ENCODE results near the gene ITGB1.

Gene ITGB1

DNA sequence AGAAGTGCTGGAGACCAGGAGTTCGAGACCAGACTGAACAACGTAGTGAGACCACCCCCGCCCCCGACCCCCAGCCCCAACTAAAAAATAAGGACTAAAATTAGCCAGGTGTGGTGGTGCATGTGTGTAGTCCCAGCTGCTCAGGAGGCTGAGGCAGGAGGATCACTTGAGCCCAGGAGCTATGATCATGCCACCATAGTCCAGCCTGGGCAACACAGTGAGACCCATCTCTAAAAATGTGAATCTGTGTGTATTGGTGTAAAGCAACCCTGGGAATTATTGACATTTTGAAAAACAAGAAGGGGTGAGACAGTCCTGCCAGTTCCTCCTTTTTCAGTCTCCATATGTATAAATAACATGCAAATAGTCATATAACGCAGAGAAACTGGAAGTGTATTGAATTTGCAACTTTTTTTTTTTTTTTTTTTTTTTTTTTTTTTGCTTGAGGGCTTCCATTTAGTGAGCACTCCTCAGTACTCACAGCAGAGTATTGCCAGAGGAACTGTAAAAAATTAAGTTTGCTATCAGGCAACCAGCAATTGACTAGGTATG is 3.4 kb upstream of the ITGB1 start:
- TF ChIP-seq, protein P1, sequence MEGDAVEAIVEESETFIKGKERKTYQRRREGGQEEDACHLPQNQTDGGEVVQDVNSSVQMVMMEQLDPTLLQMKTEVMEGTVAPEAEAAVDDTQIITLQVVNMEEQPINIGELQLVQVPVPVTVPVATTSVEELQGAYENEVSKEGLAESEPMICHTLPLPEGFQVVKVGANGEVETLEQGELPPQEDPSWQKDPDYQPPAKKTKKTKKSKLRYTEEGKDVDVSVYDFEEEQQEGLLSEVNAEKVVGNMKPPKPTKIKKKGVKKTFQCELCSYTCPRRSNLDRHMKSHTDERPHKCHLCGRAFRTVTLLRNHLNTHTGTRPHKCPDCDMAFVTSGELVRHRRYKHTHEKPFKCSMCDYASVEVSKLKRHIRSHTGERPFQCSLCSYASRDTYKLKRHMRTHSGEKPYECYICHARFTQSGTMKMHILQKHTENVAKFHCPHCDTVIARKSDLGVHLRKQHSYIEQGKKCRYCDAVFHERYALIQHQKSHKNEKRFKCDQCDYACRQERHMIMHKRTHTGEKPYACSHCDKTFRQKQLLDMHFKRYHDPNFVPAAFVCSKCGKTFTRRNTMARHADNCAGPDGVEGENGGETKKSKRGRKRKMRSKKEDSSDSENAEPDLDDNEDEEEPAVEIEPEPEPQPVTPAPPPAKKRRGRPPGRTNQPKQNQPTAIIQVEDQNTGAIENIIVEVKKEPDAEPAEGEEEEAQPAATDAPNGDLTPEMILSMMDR (IDR thresholded peaks at IDR 0.05; ENCODE audit: low read length), result no peak
- H3K4me2 ChIP-seq (ENCODE audit: low read length), result peak overlapping the region; percentile 31; the same call in 1 of the 2 replicates
- H3K4me1 ChIP-seq (ENCODE audit: insufficient read depth, low read length, severe bottlenecking), result peaks cover 60% of the 10 kb centered on the region
- H4K20me1 ChIP-seq (ENCODE audit: insufficient read depth, low read length), result no peaks in the 10 kb centered on the region
- H3K9ac ChIP-seq (ENCODE audit: low read length), result no peak overlapping the region
- no peak overlapping the region for H2AFZ ChIP-seq (ENCODE audit: low read length)
- no peaks in the 10 kb centered on the region for H3K27me3 ChIP-seq (ENCODE audit: insufficient read depth, low read length)
- H3K36me3 ChIP-seq (ENCODE audit: insufficient read depth, low read length), result no peaks in the 10 kb centered on the region
- H3K4me3 ChIP-seq (ENCODE audit: low read depth, low read length, poor library complexity, severe bottlenecking), result no peak overlapping the region
- no peaks in the 10 kb centered on the region for H3F3A ChIP-seq (ENCODE audit: insufficient read depth, low read length)
- H3K9me3 ChIP-seq (ENCODE audit: low read length), result peaks cover 4% of the 10 kb centered on the region; the same call in 1 of the 2 replicates
- H3K9me2 ChIP-seq (ENCODE audit: low read depth, low read length), result no peaks in the 10 kb centered on the region
- peak overlapping the region; percentile 78 for H3K27ac ChIP-seq (ENCODE audit: low read depth, low read length, poor library complexity, severe bottlenecking)
- peaks cover 7% of the 10 kb centered on the region for H3K79me2 ChIP-seq (ENCODE audit: insufficient read depth, low read length)

DNA sequence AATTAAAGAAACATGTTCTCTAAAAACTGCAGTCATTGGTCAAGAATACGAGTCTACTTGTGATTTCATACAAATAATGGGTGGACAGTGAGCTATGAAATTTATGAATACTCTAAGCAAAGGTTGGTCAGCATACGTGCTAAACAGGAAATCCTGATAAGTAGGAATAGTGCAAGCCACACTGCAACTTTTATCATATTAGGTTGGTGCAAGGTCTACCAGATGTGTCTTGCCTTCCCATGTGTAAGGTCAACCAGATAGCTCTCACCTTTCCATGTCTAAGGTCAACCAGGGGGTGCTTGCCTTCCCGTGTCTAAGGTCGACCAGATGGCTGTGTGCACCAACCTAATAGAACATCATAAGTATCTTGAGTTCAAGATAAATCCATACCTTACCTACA is 2.0 kb upstream of the ITGB1 start:
- peak overlapping the region; percentile 95 for H3K4me3 ChIP-seq (ENCODE audit: low read depth, low read length, poor library complexity, severe bottlenecking)
- no peaks in the 10 kb centered on the region for H3F3A ChIP-seq (ENCODE audit: insufficient read depth, low read length)
- H2AFZ ChIP-seq (ENCODE audit: low read length), result no peak overlapping the region
- no peaks in the 10 kb centered on the region for H3K9me3 ChIP-seq (ENCODE audit: low read length)
- H4K20me1 ChIP-seq (ENCODE audit: insufficient read depth, low read length), result no peaks in the 10 kb centered on the region
- H3K79me2 ChIP-seq (ENCODE audit: insufficient read depth, low read length), result peaks cover 21% of the 10 kb centered on the region
- no peaks in the 10 kb centered on the region for H3K36me3 ChIP-seq (ENCODE audit: insufficient read depth, low read length)
- H3K4me2 ChIP-seq (ENCODE audit: low read length), result peak overlapping the region; percentile 87
- no peaks in the 10 kb centered on the region for H3K9me2 ChIP-seq (ENCODE audit: low read depth, low read length)
- TF ChIP-seq EZH2 (IDR thresholded peaks at IDR 0.05; ENCODE audit: borderline replicate concordance, low read length), result no peak
- TF ChIP-seq, protein P1 (IDR thresholded peaks at IDR 0.05; ENCODE audit: low read length), result no peak
- H3K9ac ChIP-seq (ENCODE audit: low read length), result no peak overlapping the region; the same call in 1 of the 2 replicates
- H3K27me3 ChIP-seq (ENCODE audit: insufficient read depth, low read length), result no peaks in the 10 kb centered on the region
- H3K27ac ChIP-seq (ENCODE audit: low read depth, low read length, poor library complexity, severe bottlenecking), result peak overlapping the region; percentile 51
- H3K4me1 ChIP-seq (ENCODE audit: insufficient read depth, low read length, severe bottlenecking), result peaks cover 72% of the 10 kb centered on the region

DNA sequence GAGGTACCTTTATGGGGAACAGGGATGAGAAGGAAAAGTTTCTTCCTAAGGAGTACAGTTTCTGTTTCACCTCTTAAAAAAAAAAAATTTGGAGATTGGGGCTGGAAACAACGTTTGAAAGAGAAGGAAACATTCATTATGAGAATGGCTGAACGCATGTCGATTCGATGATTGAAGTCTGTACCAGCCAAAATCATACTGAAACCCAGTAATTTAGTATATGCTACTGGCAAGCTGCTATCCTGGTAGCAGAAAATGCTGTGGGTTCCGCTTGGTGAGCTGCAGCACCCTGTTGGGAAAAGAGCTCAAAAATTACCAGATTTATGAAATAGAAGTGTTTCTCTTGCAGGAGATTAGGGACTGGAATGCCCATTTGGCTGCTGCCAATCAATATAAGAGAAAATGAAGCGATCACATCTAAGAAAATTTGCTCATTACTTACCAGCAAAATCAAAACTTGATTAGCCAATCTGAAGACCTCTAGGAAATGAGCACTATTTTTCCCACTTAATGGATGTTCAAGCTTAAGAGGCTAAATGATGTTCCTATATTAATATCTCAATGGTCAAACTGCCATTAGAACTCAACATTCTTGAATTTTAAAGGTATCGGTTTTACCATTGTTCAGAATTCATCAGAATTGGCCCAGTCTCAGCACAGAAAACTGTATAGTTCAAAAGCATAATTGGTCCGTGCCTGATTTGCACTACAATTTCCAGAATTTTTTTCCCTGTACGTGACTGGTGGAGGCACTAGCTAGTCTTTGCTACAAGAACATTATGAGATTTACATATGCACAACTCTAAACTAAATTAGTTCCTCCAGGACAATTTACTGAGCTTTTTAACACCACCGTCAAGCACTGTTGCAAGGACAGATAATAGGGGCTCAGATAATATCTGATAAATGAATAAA is 1.2 kb upstream of the ITGB1 start:
- Histone ChIP-seq H3K9ac (ENCODE audit: low read length) (peak overlapping the region; percentile 71), H3K36me3 (ENCODE audit: insufficient read depth, low read length) (no peaks in the 10 kb centered on the region), H3F3A (ENCODE audit: insufficient read depth, low read length) (no peaks in the 10 kb centered on the region), H3K4me2 (ENCODE audit: low read length) (peak overlapping the region; percentile 87), H3K4me1 (ENCODE audit: insufficient read depth, low read length, severe bottlenecking) (peaks cover 80% of the 10 kb centered on the region), H3K4me3 (ENCODE audit: low read depth, low read length, poor library complexity, severe bottlenecking) (peak overlapping the region; percentile 95), H2AFZ (ENCODE audit: low read length) (no peak overlapping the region), H4K20me1 (ENCODE audit: insufficient read depth, low read length) (no peaks in the 10 kb centered on the region), H3K79me2 (ENCODE audit: insufficient read depth, low read length) (peaks cover 29% of the 10 kb centered on the region), H3K27me3 (ENCODE audit: insufficient read depth, low read length) (no peaks in the 10 kb centered on the region), H3K27ac (ENCODE audit: low read depth, low read length, poor library complexity, severe bottlenecking) (peak overlapping the region; percentile 51), H3K9me3 (ENCODE audit: low read length) (no peaks in the 10 kb centered on the region), H3K9me2 (ENCODE audit: low read depth, low read length) (no peaks in the 10 kb centered on the region)
- TF ChIP-seq EZH2 (IDR thresholded peaks at IDR 0.05; ENCODE audit: borderline replicate concordance, low read length), result no peak

Data from OCI-LY1 (cell line).